ENCODE data around the gene PROZ. TPM values are rescaled to one million over a fixed set of nuclear protein-coding genes. Genes with fewer than 3 reads are reported as not detected.
A peak's percentile ranks its signal among the peaks of the same experiment; 100 is the strongest.

The PROZ gene
- total and polyA plus RNA-seq, 2 of the 13 experiments (the other 11 are each of a cell fraction or from before 2014, with no cell fraction given): 5.6 to 22.5 TPM

DNA sequence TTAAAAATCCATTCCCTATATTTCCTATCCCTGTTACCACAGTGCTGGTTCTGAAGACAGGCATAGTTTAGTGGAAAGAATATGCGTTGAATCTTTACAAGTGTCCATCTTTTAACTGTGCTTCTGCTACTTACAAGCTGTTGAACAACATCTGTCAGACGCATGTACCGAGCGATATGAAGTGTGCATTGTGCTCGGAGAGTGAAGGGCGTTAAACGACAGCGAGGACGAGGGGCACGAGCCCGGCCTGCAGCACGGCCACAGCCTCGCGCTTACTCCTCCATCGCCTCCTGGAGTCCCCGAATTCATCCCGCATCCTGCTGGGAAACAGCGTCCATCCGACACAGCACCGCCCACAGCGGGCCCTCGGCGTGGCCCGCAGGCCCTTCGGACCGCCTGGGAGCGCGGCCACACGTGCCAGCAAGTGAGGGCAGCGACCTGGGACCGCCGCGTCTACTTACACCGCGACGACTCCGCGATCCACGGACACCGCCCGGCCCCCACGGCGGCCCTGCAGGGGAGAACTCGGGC lies 49.5 kb downstream of the PROZ start (continued):
- TF ChIP-seq, protein P1, sequence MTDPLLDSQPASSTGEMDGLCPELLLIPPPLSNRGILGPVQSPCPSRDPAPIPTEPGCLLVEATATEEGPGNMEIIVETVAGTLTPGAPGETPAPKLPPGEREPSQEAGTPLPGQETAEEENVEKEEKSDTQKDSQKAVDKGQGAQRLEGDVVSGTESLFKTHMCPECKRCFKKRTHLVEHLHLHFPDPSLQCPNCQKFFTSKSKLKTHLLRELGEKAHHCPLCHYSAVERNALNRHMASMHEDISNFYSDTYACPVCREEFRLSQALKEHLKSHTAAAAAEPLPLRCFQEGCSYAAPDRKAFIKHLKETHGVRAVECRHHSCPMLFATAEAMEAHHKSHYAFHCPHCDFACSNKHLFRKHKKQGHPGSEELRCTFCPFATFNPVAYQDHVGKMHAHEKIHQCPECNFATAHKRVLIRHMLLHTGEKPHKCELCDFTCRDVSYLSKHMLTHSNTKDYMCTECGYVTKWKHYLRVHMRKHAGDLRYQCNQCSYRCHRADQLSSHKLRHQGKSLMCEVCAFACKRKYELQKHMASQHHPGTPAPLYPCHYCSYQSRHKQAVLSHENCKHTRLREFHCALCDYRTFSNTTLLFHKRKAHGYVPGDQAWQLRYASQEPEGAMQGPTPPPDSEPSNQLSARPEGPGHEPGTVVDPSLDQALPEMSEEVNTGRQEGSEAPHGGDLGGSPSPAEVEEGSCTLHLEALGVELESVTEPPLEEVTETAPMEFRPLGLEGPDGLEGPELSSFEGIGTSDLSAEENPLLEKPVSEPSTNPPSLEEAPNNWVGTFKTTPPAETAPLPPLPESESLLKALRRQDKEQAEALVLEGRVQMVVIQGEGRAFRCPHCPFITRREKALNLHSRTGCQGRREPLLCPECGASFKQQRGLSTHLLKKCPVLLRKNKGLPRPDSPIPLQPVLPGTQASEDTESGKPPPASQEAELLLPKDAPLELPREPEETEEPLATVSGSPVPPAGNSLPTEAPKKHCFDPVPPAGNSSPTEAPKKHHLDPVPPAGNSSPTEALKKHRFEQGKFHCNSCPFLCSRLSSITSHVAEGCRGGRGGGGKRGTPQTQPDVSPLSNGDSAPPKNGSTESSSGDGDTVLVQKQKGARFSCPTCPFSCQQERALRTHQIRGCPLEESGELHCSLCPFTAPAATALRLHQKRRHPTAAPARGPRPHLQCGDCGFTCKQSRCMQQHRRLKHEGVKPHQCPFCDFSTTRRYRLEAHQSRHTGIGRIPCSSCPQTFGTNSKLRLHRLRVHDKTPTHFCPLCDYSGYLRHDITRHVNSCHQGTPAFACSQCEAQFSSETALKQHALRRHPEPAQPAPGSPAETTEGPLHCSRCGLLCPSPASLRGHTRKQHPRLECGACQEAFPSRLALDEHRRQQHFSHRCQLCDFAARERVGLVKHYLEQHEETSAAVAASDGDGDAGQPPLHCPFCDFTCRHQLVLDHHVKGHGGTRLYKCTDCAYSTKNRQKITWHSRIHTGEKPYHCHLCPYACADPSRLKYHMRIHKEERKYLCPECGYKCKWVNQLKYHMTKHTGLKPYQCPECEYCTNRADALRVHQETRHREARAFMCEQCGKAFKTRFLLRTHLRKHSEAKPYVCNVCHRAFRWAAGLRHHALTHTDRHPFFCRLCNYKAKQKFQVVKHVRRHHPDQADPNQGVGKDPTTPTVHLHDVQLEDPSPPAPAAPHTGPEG (CRISPR knock-in tag; IDR thresholded peaks at IDR 0.05): 0 out of 2 replicates have a peak, but pooled peaks have one; percentile 12
- TF ChIP-seq SP4 (CRISPR knock-in tag; IDR thresholded peaks at IDR 0.05): no peak
- no peak for TF ChIP-seq ZNF777 (CRISPR knock-in tag; IDR thresholded peaks at IDR 0.05)
- no peak for TF ChIP-seq ZNF761 (CRISPR knock-in tag; conservative IDR thresholded peaks at IDR 0.05)
- 0 out of 2 replicates have a peak, but pooled peaks have one; percentile 4 for TF ChIP-seq PAXIP1 (CRISPR knock-in tag; conservative IDR thresholded peaks at IDR 0.05)
- TF ChIP-seq BHLHE40 (IDR thresholded peaks at IDR 0.05; ENCODE audit: low read length): peak; percentile 42; the same call in 1 of the 2 replicates
- TF ChIP-seq TRIM24 (CRISPR knock-in tag; IDR thresholded peaks at IDR 0.05): no peak
- TF ChIP-seq PLRG1 (conservative IDR thresholded peaks at IDR 0.05): no peak
- TF ChIP-seq, protein P2, sequence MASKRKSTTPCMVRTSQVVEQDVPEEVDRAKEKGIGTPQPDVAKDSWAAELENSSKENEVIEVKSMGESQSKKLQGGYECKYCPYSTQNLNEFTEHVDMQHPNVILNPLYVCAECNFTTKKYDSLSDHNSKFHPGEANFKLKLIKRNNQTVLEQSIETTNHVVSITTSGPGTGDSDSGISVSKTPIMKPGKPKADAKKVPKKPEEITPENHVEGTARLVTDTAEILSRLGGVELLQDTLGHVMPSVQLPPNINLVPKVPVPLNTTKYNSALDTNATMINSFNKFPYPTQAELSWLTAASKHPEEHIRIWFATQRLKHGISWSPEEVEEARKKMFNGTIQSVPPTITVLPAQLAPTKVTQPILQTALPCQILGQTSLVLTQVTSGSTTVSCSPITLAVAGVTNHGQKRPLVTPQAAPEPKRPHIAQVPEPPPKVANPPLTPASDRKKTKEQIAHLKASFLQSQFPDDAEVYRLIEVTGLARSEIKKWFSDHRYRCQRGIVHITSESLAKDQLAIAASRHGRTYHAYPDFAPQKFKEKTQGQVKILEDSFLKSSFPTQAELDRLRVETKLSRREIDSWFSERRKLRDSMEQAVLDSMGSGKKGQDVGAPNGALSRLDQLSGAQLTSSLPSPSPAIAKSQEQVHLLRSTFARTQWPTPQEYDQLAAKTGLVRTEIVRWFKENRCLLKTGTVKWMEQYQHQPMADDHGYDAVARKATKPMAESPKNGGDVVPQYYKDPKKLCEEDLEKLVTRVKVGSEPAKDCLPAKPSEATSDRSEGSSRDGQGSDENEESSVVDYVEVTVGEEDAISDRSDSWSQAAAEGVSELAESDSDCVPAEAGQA (IDR thresholded peaks at IDR 0.05; ENCODE audit: low read depth): no peak
- TF ChIP-seq, protein P2 (CRISPR knock-in tag; IDR thresholded peaks at IDR 0.05; ENCODE audit: borderline replicate concordance): no peak
- no peak for TF ChIP-seq HES4 (CRISPR knock-in tag; IDR thresholded peaks at IDR 0.05; ENCODE audit: borderline replicate concordance)
- TF ChIP-seq ZNF572 (CRISPR knock-in tag; IDR thresholded peaks at IDR 0.05): no peak
- no peak for TF ChIP-seq HNF4G (IDR thresholded peaks at IDR 0.05; ENCODE audit: borderline replicate concordance, low read depth, low read length)
- TF ChIP-seq HNF4G (CRISPR knock-in tag; IDR thresholded peaks at IDR 0.05; ENCODE audit: borderline replicate concordance, low read depth): no peak
- 0 out of 2 replicates have a peak, but pooled peaks have one; percentile 4 for TF ChIP-seq ZNF550 (CRISPR knock-in tag; IDR thresholded peaks at IDR 0.05; ENCODE audit: borderline replicate concordance)

All from HepG2 (cell line).